Endodermal cell (in vitro differentiated cells): ENCODE results near the gene ULBP2. TPM values are rescaled to one million over a fixed set of nuclear protein-coding genes. Genes with fewer than 3 reads are reported as not detected.

Experiments used
- DNase-seq: peaks from one replicate; pipeline ENCODE4 v3.0.0-alpha.2; 2017
- H3K27ac ChIP-seq: 2 replicates; pipeline ENCODE4 v1.5.1; 2013; ENCODE audit warnings: mild to moderate bottlenecking, low read depth, low read length, moderate library complexity
- H3K27me3 ChIP-seq: 2 replicates; pipeline ENCODE4 v1.6.1; 2013; ENCODE audit warnings: mild to moderate bottlenecking, low read length, moderate library complexity; ENCODE audit not compliant: insufficient read depth, control insufficient read depth, poor library complexity, severe bottlenecking
- H3K36me3 ChIP-seq: 2 replicates; pipeline ENCODE4 v1.7.0; 2013; ENCODE audit warnings: mild to moderate bottlenecking, low read length, moderate library complexity; ENCODE audit not compliant: control insufficient read depth, insufficient read depth
- H3K4me1 ChIP-seq: one replicate; pipeline ENCODE4 v1.7.0; 2013; ENCODE audit warnings: low read length; ENCODE audit not compliant: control insufficient read depth, insufficient read depth
- H3K4me3 ChIP-seq: 2 replicates; pipeline ENCODE4 v1.5.1; 2013; ENCODE audit warnings: mild to moderate bottlenecking, low read length, moderate library complexity
- H3K9ac ChIP-seq: 2 replicates; pipeline ENCODE4 v1.6.1; 2013; ENCODE audit warnings: mild to moderate bottlenecking, low read length, moderate library complexity; ENCODE audit not compliant: poor library complexity, severe bottlenecking; ENCODE audit errors: extremely low read depth
- H3K9me3 ChIP-seq: 2 replicates; pipeline ENCODE4 v1.6.1; 2013; ENCODE audit warnings: mild to moderate bottlenecking, low read length, moderate library complexity; ENCODE audit not compliant: control insufficient read depth
- H3K27ac Mint-ChIP-seq: 2 replicates; pipeline ENCODE4 v1.8.0; 2020; ENCODE audit warnings: mixed read lengths
- H3K27me3 Mint-ChIP-seq: 2 replicates; pipeline ENCODE4 v1.8.0; 2021; ENCODE audit warnings: mild to moderate bottlenecking, mixed read lengths; ENCODE audit not compliant: insufficient read depth
- H3K36me3 Mint-ChIP-seq: 2 replicates; pipeline ENCODE4 v1.8.0; 2020; ENCODE audit warnings: low read depth, mixed read lengths
- H3K4me1 Mint-ChIP-seq: 2 replicates; pipeline ENCODE4 v1.8.0; 2020; ENCODE audit warnings: mixed read lengths
- H3K4me3 Mint-ChIP-seq: 2 replicates; pipeline ENCODE4 v1.8.0; 2020; ENCODE audit warnings: mild to moderate bottlenecking, moderate library complexity, mixed read lengths
- H3K9me3 Mint-ChIP-seq: 2 replicates; pipeline ENCODE4 v1.8.0; 2020; ENCODE audit warnings: mild to moderate bottlenecking, mixed read lengths
- CTCF ChIP-seq: fragments of 200-600 bp; sonication (generic); conservative IDR thresholded peaks from 2 replicates; pipeline ENCODE4 v1.5.0; 2021; ENCODE audit warnings: antibody characterized with exemption, mild to moderate bottlenecking
- WGBS, 2 experiments: methylation state at CpG; one replicate each; pipeline versions ENCODE4 v1.1.5 to v1.1.7; 2013; ENCODE audit warnings: missing lambda C conversion rate in 2 of 2, mixed read lengths in 1 of 2; ENCODE audit not compliant: insufficient coverage in 1 of 2, insufficient read length in 1 of 2; 5-methylcytosine and 5-hydroxymethylcytosine counted together
- total RNA-seq, 2 donors: library from RNA; stranded (reverse); fragmentation: NEBNext Ultra II Directional in 1 of 2; extraction: Animal tissue kit (Norgen Biotek cat#: 25700) in 1 of 2; gene quantifications; 2 replicates in 1 of 2; 3 replicates in 1 of 2; pipeline ENCODE4 v1.2.1, GENCODE V29; 2021

ULBP2 gene
- total RNA-seq, 2 donors from 2014 or later, result 0.20 TPM; not detected in 1

- Histone ChIP-seq H3K27me3 (peaks cover 7% of the 10 kb centered on the region), H3K36me3 (no peaks in the 10 kb centered on the region), H3K4me1 (no peaks in the 10 kb centered on the region), H3K9me3 (no peaks in the 10 kb centered on the region), H3K27ac (no peak overlapping the region), H3K4me3 (no peak overlapping the region), H3K9ac (no peak overlapping the region)
- peaks cover 28% of the 10 kb centered on the region for H3K27me3 Mint-ChIP-seq
- DNase-seq, result peak; percentile 21
- no peaks in the 10 kb centered on the region for H3K36me3 Mint-ChIP-seq
- TF ChIP-seq CTCF, result no peak
- H3K4me1 Mint-ChIP-seq, result peaks cover 11% of the 10 kb centered on the region
- no peak overlapping the region for H3K27ac Mint-ChIP-seq
- H3K4me3 Mint-ChIP-seq, result no peak overlapping the region
- 89 to 91% methylated on average over 4 to 9 of the region's 9 CpGs for WGBS, 2 experiments
- H3K9me3 Mint-ChIP-seq, result no peaks in the 10 kb centered on the region
Observed at GRCh38 chr6:149898966-149899365, 42.8 kb upstream of the ULBP2 start.

GRCh38 chr6:149899486-149899885, 42.3 kb upstream of the ULBP2 start:
- no peak overlapping the region for H3K27ac ChIP-seq
- H3K36me3 Mint-ChIP-seq, result no peaks in the 10 kb centered on the region
- peaks cover 23% of the 10 kb centered on the region for H3K27me3 Mint-ChIP-seq
- no peaks in the 10 kb centered on the region for H3K4me1 ChIP-seq
- H3K9me3 ChIP-seq, result no peaks in the 10 kb centered on the region
- WGBS, 2 experiments, result 92 to 93% methylated on average over 4 to 6 of the region's 6 CpGs
- H3K27me3 ChIP-seq, result peaks cover 7% of the 10 kb centered on the region
- H3K4me3 ChIP-seq, result no peak overlapping the region
- peak; percentile 20 for DNase-seq
- no peaks in the 10 kb centered on the region for H3K36me3 ChIP-seq
- no peak for TF ChIP-seq CTCF
- no peaks in the 10 kb centered on the region for H3K9me3 Mint-ChIP-seq
- H3K4me3 Mint-ChIP-seq, result no peak overlapping the region
- H3K4me1 Mint-ChIP-seq, result peaks cover 16% of the 10 kb centered on the region
- no peak overlapping the region for H3K27ac Mint-ChIP-seq
- no peak overlapping the region for H3K9ac ChIP-seq

GRCh38 chr6:149899926-149900619, 41.7 kb upstream of the ULBP2 start:
- no peak overlapping the region for H3K4me3 ChIP-seq
- 57 to 79% methylated on average over 3 to 7 of the region's 7 CpGs for whole genome bisulfite sequencing, 2 experiments
- Mint-ChIP-seq H3K27me3 (peaks cover 22% of the 10 kb centered on the region), H3K9me3 (no peaks in the 10 kb centered on the region), H3K27ac (no peak overlapping the region), H3K4me3 (no peak overlapping the region), H3K36me3 (no peaks in the 10 kb centered on the region), H3K4me1 (peaks cover 15% of the 10 kb centered on the region)
- TF ChIP-seq CTCF, result no peak
- no peak overlapping the region for H3K27ac ChIP-seq
- no peaks in the 10 kb centered on the region for H3K36me3 ChIP-seq
- H3K9me3 ChIP-seq, result no peaks in the 10 kb centered on the region
- H3K9ac ChIP-seq, result no peak overlapping the region
- peaks cover 7% of the 10 kb centered on the region for H3K27me3 ChIP-seq
- no peaks in the 10 kb centered on the region for H3K4me1 ChIP-seq
- DNase-seq, result peak; percentile 16
